HEK293 (cell line): ENCODE results near the gene ARL13B.
A peak's percentile ranks its signal among the peaks of the same experiment; 100 is the strongest.

Experiments used
- CTCF ChIA-PET: fragments of 350-600 bp; formaldehyde crosslinking; extraction: SDS; loops from one replicate; lab custom pipeline; 2021; ENCODE audit warnings: antibody characterized with exemption; lab: Yijun Ruan, JAX
- POLR2A ChIA-PET: fragments of 300-600 bp; formaldehyde crosslinking; extraction: SDS; loops from one replicate; lab custom pipeline; 2020; ENCODE audit warnings: antibody characterized with exemption, inconsistent platforms; lab: Yijun Ruan, JAX
- H3K27ac ChIP-seq: fragments of 200-500 bp; sonication (Bioruptor generic); 2 replicates; pipeline ENCODE4 v1.5.1; 2014; ENCODE audit warnings: low read depth, low read length, control low read depth, inconsistent platforms; ENCODE audit errors: extremely low read depth
- H3K36me3 ChIP-seq, 2 experiments: fragments of 200-500 bp in 1 of 2; sonication (Bioruptor generic) in 1 of 2; 1 replicate in 1 of 2; 2 replicates in 1 of 2; pipeline ENCODE4 v1.5.1; 2014 to 2017; ENCODE audit warnings: inconsistent platforms in 2 of 2, low read length in 2 of 2; ENCODE audit not compliant: control insufficient read depth in 2 of 2, insufficient read depth in 1 of 2
- H3K4me1 ChIP-seq: fragments of 200-500 bp; sonication (Bioruptor generic); 2 replicates; pipeline ENCODE4 v1.5.1; 2014; ENCODE audit warnings: mild to moderate bottlenecking, low read length, inconsistent platforms; ENCODE audit not compliant: control insufficient read depth, insufficient read depth
- H3K4me3 ChIP-seq: 2 replicates; pipeline ENCODE4 v1.5.1; 2011; ENCODE audit warnings: low read depth, mild to moderate bottlenecking, control low read depth, low read length, moderate library complexity
- H3K9me3 ChIP-seq: fragments of 200-500 bp; sonication (Bioruptor generic); 2 replicates; pipeline ENCODE4 v1.5.1; 2014; ENCODE audit warnings: low read depth, low read length, inconsistent platforms; ENCODE audit not compliant: control insufficient read depth, insufficient read depth
- EGR2 ChIP-seq: fragments of 450-650 bp; formaldehyde crosslinking; IDR thresholded peaks from 2 replicates; pipeline ENCODE4 v1.5.1; 2016; ENCODE audit warnings: low read depth, missing biosample characterization, missing genetic modification characterization
- RBAK ChIP-seq: fragments of 450-650 bp; formaldehyde crosslinking; IDR thresholded peaks from 2 replicates; pipeline ENCODE4 v1.5.1; 2016; ENCODE audit warnings: missing biosample characterization, missing genetic modification characterization
- SCRT2 ChIP-seq: fragments of 450-650 bp; formaldehyde crosslinking; IDR thresholded peaks from 2 replicates; pipeline ENCODE4 v1.5.1; 2016; ENCODE audit warnings: missing biosample characterization, missing genetic modification characterization
- TRIM28 ChIP-seq: IDR thresholded peaks from 2 replicates; pipeline ENCODE4 v1.6.1; 2011; ENCODE audit warnings: low read length, control low read depth, borderline replicate concordance
- ZBTB20 ChIP-seq: fragments of 450-650 bp; formaldehyde crosslinking; IDR thresholded peaks from 2 replicates; pipeline ENCODE4 v1.5.1; 2016; ENCODE audit warnings: missing biosample characterization, missing genetic modification characterization
- ZFHX2 ChIP-seq: fragments of 450-650 bp; formaldehyde crosslinking; conservative IDR thresholded peaks from 2 replicates; pipeline ENCODE4 v1.5.1; 2016; ENCODE audit warnings: missing biosample characterization, missing genetic modification characterization
- ZNF121 ChIP-seq: fragments of 450-650 bp; formaldehyde crosslinking; IDR thresholded peaks from 2 replicates; pipeline ENCODE4 v1.5.1; 2016; ENCODE audit warnings: missing biosample characterization, missing genetic modification characterization
- ZNF133 ChIP-seq: fragments of 450-650 bp; formaldehyde crosslinking; IDR thresholded peaks from 2 replicates; pipeline ENCODE4 v1.5.1; 2016; ENCODE audit warnings: missing biosample characterization, missing genetic modification characterization
- ZNF138 ChIP-seq: fragments of 450-650 bp; formaldehyde crosslinking; IDR thresholded peaks from 2 replicates; pipeline ENCODE4 v1.5.1; 2016; ENCODE audit warnings: missing biosample characterization, missing genetic modification characterization, borderline replicate concordance
- ZNF169 ChIP-seq: fragments of 450-650 bp; formaldehyde crosslinking; IDR thresholded peaks from 2 replicates; pipeline ENCODE4 v1.5.1; 2016; ENCODE audit warnings: missing biosample characterization, missing genetic modification characterization
- ZNF239 ChIP-seq: fragments of 450-650 bp; formaldehyde crosslinking; IDR thresholded peaks from 2 replicates; pipeline ENCODE4 v1.5.1; 2016; ENCODE audit warnings: missing biosample characterization, missing genetic modification characterization
- ZNF324 ChIP-seq: fragments of 450-650 bp; formaldehyde crosslinking; IDR thresholded peaks from 2 replicates; pipeline ENCODE4 v1.5.1; 2016; ENCODE audit warnings: missing biosample characterization, missing genetic modification characterization
- ZNF426 ChIP-seq: fragments of 450-650 bp; formaldehyde crosslinking; IDR thresholded peaks from 2 replicates; pipeline ENCODE4 v1.5.1; 2017; ENCODE audit warnings: missing biosample characterization, missing genetic modification characterization, mild to moderate bottlenecking, inconsistent platforms, moderate library complexity
- ZNF529 ChIP-seq: fragments of 450-650 bp; formaldehyde crosslinking; IDR thresholded peaks from 2 replicates; pipeline ENCODE4 v1.5.1; 2017; ENCODE audit warnings: missing genetic modification characterization, missing biosample characterization; ENCODE audit not compliant: insufficient replicate concordance
- ZNF658 ChIP-seq: fragments of 450-650 bp; formaldehyde crosslinking; IDR thresholded peaks from 2 replicates; pipeline ENCODE4; 2016; ENCODE audit warnings: missing biosample characterization, missing genetic modification characterization
- ZNF701 ChIP-seq: fragments of 450-650 bp; formaldehyde crosslinking; IDR thresholded peaks from 2 replicates; pipeline ENCODE4 v1.5.1; 2016; ENCODE audit warnings: missing biosample characterization, missing genetic modification characterization
- ZNF707 ChIP-seq: fragments of 450-650 bp; formaldehyde crosslinking; IDR thresholded peaks from 2 replicates; pipeline ENCODE4 v1.5.1; 2016; ENCODE audit warnings: missing biosample characterization, missing genetic modification characterization
- TF ChIP-seq, protein P1 (sequence below): fragments of 450-650 bp; formaldehyde crosslinking; IDR thresholded peaks from 2 replicates; pipeline ENCODE4 v1.5.1; 2016; ENCODE audit warnings: missing biosample characterization, missing genetic modification characterization
- TF ChIP-seq, protein P2 (sequence below): fragments of 450-650 bp; formaldehyde crosslinking; IDR thresholded peaks from 2 replicates; pipeline ENCODE4 v1.5.1; 2016; ENCODE audit warnings: missing biosample characterization, missing genetic modification characterization
- TF ChIP-seq, protein P3 (sequence below): fragments of 450-650 bp; formaldehyde crosslinking; IDR thresholded peaks from 2 replicates; pipeline ENCODE4 v1.5.1; 2016; ENCODE audit warnings: missing biosample characterization, missing genetic modification characterization
- TF ChIP-seq, protein P4 (sequence below): fragments of 450-650 bp; formaldehyde crosslinking; IDR thresholded peaks from 2 replicates; pipeline ENCODE4 v1.5.1; 2016; ENCODE audit warnings: missing biosample characterization, missing genetic modification characterization
- TF ChIP-seq, protein P5 (sequence below): fragments of 450-650 bp; formaldehyde crosslinking; IDR thresholded peaks from 2 replicates; pipeline ENCODE4 v1.5.1; 2016; ENCODE audit warnings: missing biosample characterization, missing genetic modification characterization
- TF ChIP-seq, protein P6 (sequence below): fragments of 450-650 bp; IDR thresholded peaks from 2 replicates; pipeline ENCODE4 v1.5.1; 2018; ENCODE audit warnings: missing biosample characterization, missing genetic modification characterization
- TF ChIP-seq, protein P7 (sequence below): fragments of 450-650 bp; formaldehyde crosslinking; IDR thresholded peaks from 2 replicates; pipeline ENCODE4 v1.5.1; 2017; ENCODE audit warnings: missing biosample characterization, missing genetic modification characterization

Gene ARL13B

DNA sequence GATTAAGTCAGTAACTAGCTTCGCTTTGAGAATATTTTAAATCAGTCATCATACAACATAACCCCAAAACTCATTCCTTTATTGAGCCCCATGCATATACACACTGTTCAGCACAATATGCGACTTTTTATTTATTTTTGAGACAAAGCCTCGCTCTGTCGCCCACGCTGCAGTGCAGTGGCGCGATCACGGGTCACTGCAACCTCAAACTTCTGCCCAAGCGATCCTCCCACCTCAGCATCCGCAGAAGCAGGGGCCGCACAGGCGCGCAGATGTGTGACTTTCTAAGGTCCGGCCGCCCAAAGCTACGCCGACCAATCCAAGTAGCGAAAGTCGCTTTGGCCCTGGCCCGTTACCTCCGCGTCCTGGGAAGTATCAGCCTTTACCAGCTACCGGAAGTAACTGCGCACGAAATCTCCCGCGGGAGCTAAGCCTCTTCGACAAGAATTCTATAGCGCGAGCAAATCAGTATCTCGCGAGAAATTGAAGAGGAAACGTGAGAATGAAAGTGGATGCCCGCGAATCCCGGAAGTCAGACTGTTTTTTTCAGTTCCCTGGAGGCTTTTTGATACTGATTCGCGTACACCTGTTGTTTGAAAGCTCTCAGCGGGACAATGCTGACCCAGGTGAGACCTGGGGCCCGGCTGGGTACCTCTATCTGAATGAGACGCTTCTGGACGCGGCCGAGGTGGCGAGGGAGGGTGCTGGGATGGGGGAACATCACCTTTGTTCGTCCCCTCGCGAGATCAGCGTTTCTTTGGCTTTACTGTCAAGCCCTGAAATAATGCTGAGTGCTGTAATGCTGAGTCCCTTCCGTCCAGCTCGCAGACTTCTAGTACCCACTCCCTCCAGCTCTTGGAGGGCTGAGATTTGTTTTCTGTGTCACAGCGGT is 82.8 kb downstream of the ARL13B start, which contains the start of the genes DHFR2 and NSUN3 (continued):
- TF ChIP-seq, protein P1, sequence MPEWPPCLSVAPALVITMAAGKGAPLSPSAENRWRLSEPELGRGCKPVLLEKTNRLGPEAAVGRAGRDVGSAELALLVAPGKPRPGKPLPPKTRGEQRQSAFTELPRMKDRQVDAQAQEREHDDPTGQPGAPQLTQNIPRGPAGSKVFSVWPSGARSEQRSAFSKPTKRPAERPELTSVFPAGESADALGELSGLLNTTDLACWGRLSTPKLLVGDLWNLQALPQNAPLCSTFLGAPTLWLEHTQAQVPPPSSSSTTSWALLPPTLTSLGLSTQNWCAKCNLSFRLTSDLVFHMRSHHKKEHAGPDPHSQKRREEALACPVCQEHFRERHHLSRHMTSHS (tag by site-specific recombination) = no peak
- TF ChIP-seq ZNF701 (tag by site-specific recombination) (no peak), ZNF426 (tag by site-specific recombination) (no peak), ZNF169 (tag by site-specific recombination) (no peak), TRIM28 (no peak; the same call in 1 of the 2 replicates), ZNF658 (no peak), ZBTB20 (peak; percentile 81), ZNF133 (tag by site-specific recombination) (no peak)
- TF ChIP-seq, protein P2, sequence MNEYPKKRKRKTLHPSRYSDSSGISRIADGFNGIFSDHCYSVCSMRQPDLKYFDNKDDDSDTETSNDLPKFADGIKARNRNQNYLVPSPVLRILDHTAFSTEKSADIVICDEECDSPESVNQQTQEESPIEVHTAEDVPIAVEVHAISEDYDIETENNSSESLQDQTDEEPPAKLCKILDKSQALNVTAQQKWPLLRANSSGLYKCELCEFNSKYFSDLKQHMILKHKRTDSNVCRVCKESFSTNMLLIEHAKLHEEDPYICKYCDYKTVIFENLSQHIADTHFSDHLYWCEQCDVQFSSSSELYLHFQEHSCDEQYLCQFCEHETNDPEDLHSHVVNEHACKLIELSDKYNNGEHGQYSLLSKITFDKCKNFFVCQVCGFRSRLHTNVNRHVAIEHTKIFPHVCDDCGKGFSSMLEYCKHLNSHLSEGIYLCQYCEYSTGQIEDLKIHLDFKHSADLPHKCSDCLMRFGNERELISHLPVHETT (tag by site-specific recombination) = no peak
- TF ChIP-seq, protein P3, sequence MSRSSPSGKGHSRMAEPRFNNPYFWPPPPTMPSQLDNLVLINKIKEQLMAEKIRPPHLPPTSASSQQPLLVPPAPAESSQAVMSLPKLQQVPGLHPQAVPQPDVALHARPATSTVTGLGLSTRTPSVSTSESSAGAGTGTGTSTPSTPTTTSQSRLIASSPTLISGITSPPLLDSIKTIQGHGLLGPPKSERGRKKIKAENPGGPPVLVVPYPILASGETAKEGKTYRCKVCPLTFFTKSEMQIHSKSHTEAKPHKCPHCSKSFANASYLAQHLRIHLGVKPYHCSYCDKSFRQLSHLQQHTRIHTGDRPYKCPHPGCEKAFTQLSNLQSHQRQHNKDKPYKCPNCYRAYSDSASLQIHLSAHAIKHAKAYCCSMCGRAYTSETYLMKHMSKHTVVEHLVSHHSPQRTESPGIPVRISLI (tag by site-specific recombination) = peak; percentile 79

DNA sequence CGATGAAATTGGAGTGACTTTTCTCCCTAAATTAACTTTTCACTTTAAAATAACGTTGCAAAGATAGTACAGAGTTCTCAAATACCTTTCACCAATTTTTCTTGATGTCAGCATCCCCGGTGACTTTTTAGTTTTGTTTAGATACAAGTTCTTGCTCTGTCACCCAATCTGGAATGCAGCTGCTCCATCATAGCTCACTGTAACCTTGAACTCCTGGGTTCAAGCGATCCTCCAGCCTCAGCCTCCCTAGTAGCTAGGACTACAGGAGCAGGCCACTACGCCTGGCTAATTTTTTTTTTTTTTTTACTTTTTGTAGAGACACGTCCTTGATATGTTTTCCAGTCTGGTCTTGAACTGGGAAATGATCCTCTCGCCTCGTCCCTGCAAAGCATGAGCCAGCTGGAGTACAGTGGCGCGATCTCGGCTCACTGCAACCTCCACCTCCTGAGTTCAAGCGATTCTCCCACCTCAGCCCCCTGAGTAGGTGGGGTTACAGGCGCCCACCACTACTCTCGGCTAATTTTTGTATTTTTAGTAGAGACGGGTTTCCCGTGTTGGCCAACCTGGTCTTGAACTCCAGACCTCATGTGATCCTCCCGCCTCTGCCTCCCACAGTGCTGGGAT is 83.7 kb downstream of the ARL13B start:
- Histone ChIP-seq H3K36me3 (peaks cover 0 to 29% of the 10 kb centered on the region in 2 experiments; a peak in 1 of 3 replicates), H3K27ac (peak overlapping the region; percentile 86), H3K9me3 (no peaks in the 10 kb centered on the region), H3K4me1 (no peaks in the 10 kb centered on the region), H3K4me3 (peak overlapping the region; percentile 86)
- POLR2A ChIA-PET = interaction anchor here (1.2 to 1.7 kb wide), 4 partner anchors 17 to 82 kb away, joined by 3 to 11 read pairs (median 4); no protein-coding TSS in a partner anchor
- CTCF ChIA-PET = interaction anchor here (0.6 kb wide), 1 partner anchor 18 kb away, joined by 3 read pairs; no protein-coding TSS in a partner anchor
- TF ChIP-seq ZNF707 (tag by site-specific recombination) = no peak
- TF ChIP-seq, protein P4, sequence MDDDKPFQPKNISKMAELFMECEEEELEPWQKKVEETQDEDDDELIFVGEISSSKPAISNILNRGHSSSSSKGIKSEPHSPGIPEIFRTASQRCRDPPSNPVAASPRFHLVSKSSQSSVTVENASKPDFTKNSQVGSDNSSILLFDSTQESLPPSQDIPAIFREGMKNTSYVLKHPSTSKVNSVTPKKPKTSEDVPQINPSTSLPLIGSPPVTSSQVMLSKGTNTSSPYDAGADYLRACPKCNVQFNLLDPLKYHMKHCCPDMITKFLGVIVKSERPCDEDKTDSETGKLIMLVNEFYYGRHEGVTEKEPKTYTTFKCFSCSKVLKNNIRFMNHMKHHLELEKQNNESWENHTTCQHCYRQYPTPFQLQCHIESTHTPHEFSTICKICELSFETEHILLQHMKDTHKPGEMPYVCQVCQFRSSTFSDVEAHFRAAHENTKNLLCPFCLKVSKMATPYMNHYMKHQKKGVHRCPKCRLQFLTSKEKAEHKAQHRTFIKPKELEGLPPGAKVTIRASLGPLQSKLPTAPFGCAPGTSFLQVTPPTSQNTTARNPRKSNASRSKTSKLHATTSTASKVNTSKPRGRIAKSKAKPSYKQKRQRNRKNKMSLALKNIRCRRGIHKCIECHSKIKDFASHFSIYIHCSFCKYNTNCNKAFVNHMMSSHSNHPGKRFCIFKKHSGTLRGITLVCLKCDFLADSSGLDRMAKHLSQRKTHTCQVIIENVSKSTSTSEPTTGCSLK (tag by site-specific recombination) = no peak
- TF ChIP-seq, protein P5, sequence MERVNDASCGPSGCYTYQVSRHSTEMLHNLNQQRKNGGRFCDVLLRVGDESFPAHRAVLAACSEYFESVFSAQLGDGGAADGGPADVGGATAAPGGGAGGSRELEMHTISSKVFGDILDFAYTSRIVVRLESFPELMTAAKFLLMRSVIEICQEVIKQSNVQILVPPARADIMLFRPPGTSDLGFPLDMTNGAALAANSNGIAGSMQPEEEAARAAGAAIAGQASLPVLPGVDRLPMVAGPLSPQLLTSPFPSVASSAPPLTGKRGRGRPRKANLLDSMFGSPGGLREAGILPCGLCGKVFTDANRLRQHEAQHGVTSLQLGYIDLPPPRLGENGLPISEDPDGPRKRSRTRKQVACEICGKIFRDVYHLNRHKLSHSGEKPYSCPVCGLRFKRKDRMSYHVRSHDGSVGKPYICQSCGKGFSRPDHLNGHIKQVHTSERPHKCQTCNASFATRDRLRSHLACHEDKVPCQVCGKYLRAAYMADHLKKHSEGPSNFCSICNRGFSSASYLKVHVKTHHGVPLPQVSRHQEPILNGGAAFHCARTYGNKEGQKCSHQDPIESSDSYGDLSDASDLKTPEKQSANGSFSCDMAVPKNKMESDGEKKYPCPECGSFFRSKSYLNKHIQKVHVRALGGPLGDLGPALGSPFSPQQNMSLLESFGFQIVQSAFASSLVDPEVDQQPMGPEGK (tag by site-specific recombination) = no peak
- no peak for TF ChIP-seq ZNF529
- TF ChIP-seq ZFHX2 = peak; percentile 39; the same call in 1 of the 2 replicates
- no peak for TF ChIP-seq ZNF239 (tag by site-specific recombination)
- TF ChIP-seq, protein P6, sequence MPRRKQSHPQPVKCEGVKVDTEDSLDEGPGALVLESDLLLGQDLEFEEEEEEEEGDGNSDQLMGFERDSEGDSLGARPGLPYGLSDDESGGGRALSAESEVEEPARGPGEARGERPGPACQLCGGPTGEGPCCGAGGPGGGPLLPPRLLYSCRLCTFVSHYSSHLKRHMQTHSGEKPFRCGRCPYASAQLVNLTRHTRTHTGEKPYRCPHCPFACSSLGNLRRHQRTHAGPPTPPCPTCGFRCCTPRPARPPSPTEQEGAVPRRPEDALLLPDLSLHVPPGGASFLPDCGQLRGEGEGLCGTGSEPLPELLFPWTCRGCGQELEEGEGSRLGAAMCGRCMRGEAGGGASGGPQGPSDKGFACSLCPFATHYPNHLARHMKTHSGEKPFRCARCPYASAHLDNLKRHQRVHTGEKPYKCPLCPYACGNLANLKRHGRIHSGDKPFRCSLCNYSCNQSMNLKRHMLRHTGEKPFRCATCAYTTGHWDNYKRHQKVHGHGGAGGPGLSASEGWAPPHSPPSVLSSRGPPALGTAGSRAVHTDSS (tag by site-specific recombination) = no peak
- no peak for TF ChIP-seq SCRT2 (tag by site-specific recombination)
- TF ChIP-seq ZNF324 (tag by site-specific recombination) = no peak
- TF ChIP-seq ZNF121 (tag by site-specific recombination) = no peak
- TF ChIP-seq, protein P7, sequence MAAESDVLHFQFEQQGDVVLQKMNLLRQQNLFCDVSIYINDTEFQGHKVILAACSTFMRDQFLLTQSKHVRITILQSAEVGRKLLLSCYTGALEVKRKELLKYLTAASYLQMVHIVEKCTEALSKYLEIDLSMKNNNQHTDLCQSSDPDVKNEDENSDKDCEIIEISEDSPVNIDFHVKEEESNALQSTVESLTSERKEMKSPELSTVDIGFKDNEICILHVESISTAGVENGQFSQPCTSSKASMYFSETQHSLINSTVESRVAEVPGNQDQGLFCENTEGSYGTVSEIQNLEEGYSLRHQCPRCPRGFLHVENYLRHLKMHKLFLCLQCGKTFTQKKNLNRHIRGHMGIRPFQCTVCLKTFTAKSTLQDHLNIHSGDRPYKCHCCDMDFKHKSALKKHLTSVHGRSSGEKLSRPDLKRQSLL (tag by site-specific recombination) = peak; percentile 73; the same call in 1 of the 2 replicates
- no peak for TF ChIP-seq RBAK (tag by site-specific recombination)
- no peak for TF ChIP-seq ZNF138 (tag by site-specific recombination)
- TF ChIP-seq EGR2 (tag by site-specific recombination) = peak; percentile 46; the same call in 1 of the 2 replicates
